ENCODE data around the gene RPL38.
A peak's percentile ranks its signal among the peaks of the same experiment; 100 is the strongest.

Gene RPL38

GRCh38 chr17:74203439-74204240 lies at the start of gene RPL38:
Gene RPL38, plus strand, starts transcription at chr17:74203678. Its CDS starts 278 bp downstream, at chr17:74203956.
- DNase-seq (ENCODE audit: low read depth) = peak; percentile 95

GRCh38 chr17:74153821-74154430 lies 49.6 kb upstream of the RPL38 start:
- no peak for DNase-seq (ENCODE audit: low read depth)

GRCh38 chr17:74156878-74157277 lies 46.6 kb upstream of the RPL38 start:
- no peak for DNase-seq (ENCODE audit: low read depth)

GRCh38 chr17:74157366-74157765 lies 46.1 kb upstream of the RPL38 start:
- no peak for DNase-seq (ENCODE audit: low read depth)

GRCh38 chr17:74158761-74159160 lies 44.7 kb upstream of the RPL38 start:
- DNase-seq (ENCODE audit: low read depth) = no peak

GRCh38 chr17:74159226-74159840 lies 44.1 kb upstream of the RPL38 start:
- no peak for DNase-seq (ENCODE audit: low read depth)

GRCh38 chr17:74160656-74161502 lies 42.6 kb upstream of the RPL38 start:
- no peak for DNase-seq (ENCODE audit: low read depth)

GRCh38 chr17:74161503-74161875 lies 42.0 kb upstream of the RPL38 start:
- no peak for DNase-seq (ENCODE audit: low read depth)

GRCh38 chr17:74163271-74163821 lies 40.1 kb upstream of the RPL38 start:
- DNase-seq (ENCODE audit: low read depth) = no peak

- DNase-seq (ENCODE audit: low read depth) = no peak
Observed at GRCh38 chr17:74163836-74164235, 39.6 kb upstream of the RPL38 start.

- no peak for DNase-seq (ENCODE audit: low read depth)
Observed at GRCh38 chr17:74164446-74165045, 38.9 kb upstream of the RPL38 start.

- DNase-seq (ENCODE audit: low read depth) = no peak
Observed at GRCh38 chr17:74165797-74166365, 37.6 kb upstream of the RPL38 start.

- DNase-seq (ENCODE audit: low read depth) = no peak
Observed at GRCh38 chr17:74170924-74171323, 32.6 kb upstream of the RPL38 start.

- DNase-seq (ENCODE audit: low read depth) = no peak
Observed at GRCh38 chr17:74172700-74173099, 30.8 kb upstream of the RPL38 start.

- peak; percentile 35 for DNase-seq (ENCODE audit: low read depth)
Observed at GRCh38 chr17:74176546-74177001, 26.9 kb upstream of the RPL38 start.

- DNase-seq (ENCODE audit: low read depth) = no peak
Observed at GRCh38 chr17:74177018-74177450, 26.4 kb upstream of the RPL38 start.

GRCh38 chr17:74179576-74179975 lies 23.9 kb upstream of the RPL38 start:
- no peak for DNase-seq (ENCODE audit: low read depth)

GRCh38 chr17:74180336-74180735 lies 23.1 kb upstream of the RPL38 start:
- no peak for DNase-seq (ENCODE audit: low read depth)

GRCh38 chr17:74181341-74181740 lies 22.1 kb upstream of the RPL38 start:
- no peak for DNase-seq (ENCODE audit: low read depth)

- DNase-seq (ENCODE audit: low read depth) = no peak
Observed at GRCh38 chr17:74182041-74182723, 21.3 kb upstream of the RPL38 start.

All from activated T-cell treated with anti-CD3 and anti-CD28 coated beads for 24 hours (primary cell).